ENCODE measurements around the gene AGFG2. TPM values are rescaled to one million over a fixed set of nuclear protein-coding genes. Genes with fewer than 3 reads are reported as not detected.
"Not testable (repeated sequence)": the region's sequence is repeated elsewhere in the genome, so short reads cannot be mapped to it uniquely, and the experiment has no call there.

AGFG2 gene
- total and polyA plus RNA-seq, 12 donors, result 14.0 to 175 (median 107) TPM

DNA sequence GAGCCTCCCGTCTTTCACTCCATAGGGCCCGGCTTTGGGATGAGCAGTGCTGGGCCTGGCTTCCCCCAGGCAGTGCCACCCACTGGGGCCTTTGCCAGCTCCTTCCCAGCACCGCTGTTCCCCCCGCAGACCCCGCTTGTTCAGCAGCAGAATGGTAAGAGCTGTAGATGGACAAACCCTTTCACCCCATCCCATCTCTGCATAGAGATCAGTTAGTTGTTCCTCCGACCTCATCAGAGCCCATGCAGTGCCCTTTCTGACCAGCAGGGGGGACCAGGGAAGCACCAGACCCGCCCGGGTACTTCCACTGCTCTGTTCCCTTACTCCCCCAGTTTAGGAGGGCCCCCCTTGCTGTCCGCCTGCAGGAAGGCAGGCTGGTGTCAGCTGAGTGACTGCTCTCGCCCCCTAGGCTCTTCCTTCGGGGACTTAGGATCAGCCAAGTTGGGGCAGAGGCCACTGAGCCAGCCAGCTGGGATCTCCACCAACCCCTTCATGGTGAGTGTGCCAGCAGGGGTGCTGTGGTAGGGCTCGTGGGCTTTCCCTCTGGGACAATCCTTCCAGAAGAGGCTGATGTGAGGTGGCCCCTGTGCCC lies 24.9 kb downstream of the AGFG2 start:
- peak; percentile 79 to 93 (median 86) for DNase-seq
- peak overlapping the region in 2 of 5 donors; percentile 41 to 60 for H3K27ac ChIP-seq
- no peak for TF ChIP-seq POLR2A (IDR thresholded peaks at IDR 0.05)
- TF ChIP-seq, protein P1, sequence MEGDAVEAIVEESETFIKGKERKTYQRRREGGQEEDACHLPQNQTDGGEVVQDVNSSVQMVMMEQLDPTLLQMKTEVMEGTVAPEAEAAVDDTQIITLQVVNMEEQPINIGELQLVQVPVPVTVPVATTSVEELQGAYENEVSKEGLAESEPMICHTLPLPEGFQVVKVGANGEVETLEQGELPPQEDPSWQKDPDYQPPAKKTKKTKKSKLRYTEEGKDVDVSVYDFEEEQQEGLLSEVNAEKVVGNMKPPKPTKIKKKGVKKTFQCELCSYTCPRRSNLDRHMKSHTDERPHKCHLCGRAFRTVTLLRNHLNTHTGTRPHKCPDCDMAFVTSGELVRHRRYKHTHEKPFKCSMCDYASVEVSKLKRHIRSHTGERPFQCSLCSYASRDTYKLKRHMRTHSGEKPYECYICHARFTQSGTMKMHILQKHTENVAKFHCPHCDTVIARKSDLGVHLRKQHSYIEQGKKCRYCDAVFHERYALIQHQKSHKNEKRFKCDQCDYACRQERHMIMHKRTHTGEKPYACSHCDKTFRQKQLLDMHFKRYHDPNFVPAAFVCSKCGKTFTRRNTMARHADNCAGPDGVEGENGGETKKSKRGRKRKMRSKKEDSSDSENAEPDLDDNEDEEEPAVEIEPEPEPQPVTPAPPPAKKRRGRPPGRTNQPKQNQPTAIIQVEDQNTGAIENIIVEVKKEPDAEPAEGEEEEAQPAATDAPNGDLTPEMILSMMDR (IDR thresholded peaks at IDR 0.05), result peak; percentile 90 to 94 (median 92)
- H3K4me3 ChIP-seq, result no peak overlapping the region
- H3K27me3 ChIP-seq, result no peaks in the 10 kb centered on the region
- H3K4me1 ChIP-seq (replicated peaks in 1 of 2), result peaks cover 24 to 37% of the 10 kb centered on the region in 2 donors
- no peaks in the 10 kb centered on the region for H3K9me3 ChIP-seq (replicated peaks in 1 of 3)
- intact Hi-C loops (cut with DNase I), result loop anchor here (5.0 kb wide), 2 partner anchors 87 to 97 kb away; partner anchors contain the start of gene TSC22D4 (in 1 of the 2)
- H3K36me3 ChIP-seq (replicated peaks in 1 of 2), result peaks cover 0 to 53% of the 10 kb centered on the region in 2 donors
- WGBS, 4 donors, result 30 to 34% (median 33%) methylated on average over 6 to 12 of the region's 12 CpGs

DNA sequence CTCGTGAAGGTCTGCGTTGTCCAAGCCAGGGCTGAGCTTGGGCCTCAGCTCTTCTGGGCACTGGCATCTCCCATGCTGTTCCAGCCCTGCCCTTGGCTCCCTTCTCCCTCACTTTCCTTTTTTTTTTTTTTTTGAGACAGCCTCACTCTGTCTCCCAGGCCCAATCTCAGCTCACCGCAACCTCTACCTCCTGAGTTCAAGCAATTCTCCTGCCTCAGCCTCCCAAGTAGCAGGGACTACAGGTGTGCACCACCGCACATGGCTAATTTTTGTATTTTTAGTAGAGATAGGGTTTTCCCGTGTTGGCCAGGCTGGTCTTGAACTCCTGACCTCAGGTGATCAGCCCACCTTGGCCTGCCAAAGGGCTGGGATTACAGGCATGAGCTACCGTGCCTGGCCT lies 25.4 kb downstream of the AGFG2 start:
- DNase-seq; H3K9me3 ChIP-seq (replicated peaks in 1 of 3); H3K4me3 ChIP-seq; H3K27me3 ChIP-seq: not testable (repeated sequence)
- peak overlapping the region in 2 of 5 donors; percentile 41 to 60 for H3K27ac ChIP-seq
- intact Hi-C loops (cut with DNase I), result loop anchor here (5.0 kb wide), 2 partner anchors 87 to 97 kb away; partner anchors contain the start of gene TSC22D4 (in 1 of the 2)
- peaks cover 0 to 50% of the 10 kb centered on the region in 2 donors for H3K36me3 ChIP-seq (replicated peaks in 1 of 2)
- WGBS, 4 donors, result 86 to 93% (median 89%) methylated on average over 6 of the region's 6 CpGs
- H3K4me1 ChIP-seq (replicated peaks in 1 of 2), result peaks cover 29 to 42% of the 10 kb centered on the region in 2 donors

DNA sequence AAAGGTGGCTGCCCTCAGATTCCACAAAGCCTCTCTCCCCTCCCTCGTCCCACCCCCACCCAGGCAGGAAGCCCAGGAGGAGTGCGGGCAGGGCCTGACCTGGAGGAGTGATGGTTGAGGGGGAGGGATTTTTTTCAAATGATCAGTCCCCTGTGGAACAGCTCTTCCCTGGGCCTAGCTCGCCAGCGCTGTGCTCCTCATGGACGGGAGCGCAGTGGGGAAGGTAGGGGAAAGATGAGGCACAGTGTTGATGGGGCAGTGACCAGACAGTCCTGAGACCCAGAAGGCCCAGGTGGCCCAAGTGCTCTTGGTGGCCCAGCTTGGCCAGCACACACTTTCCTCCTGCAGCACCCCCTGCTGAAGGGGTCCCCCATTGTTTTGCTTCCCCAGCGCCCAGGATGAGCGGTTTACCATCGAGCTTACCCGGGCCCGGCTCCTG lies 26.1 kb downstream of the AGFG2 start:
- WGBS, 4 donors, result 95 to 98% (median 96%) methylated on average over 8 to 11 of the region's 11 CpGs
- no peak overlapping the region for H3K4me3 ChIP-seq
- H3K36me3 ChIP-seq (replicated peaks in 1 of 2), result peaks cover 0 to 48% of the 10 kb centered on the region in 2 donors
- H3K27ac ChIP-seq, result no peak overlapping the region
- H3K4me1 ChIP-seq (replicated peaks in 1 of 2), result peaks cover 36 to 49% of the 10 kb centered on the region in 2 donors
- TF ChIP-seq, protein P1 (IDR thresholded peaks at IDR 0.05), result no peak
- no peak for TF ChIP-seq POLR2A (IDR thresholded peaks at IDR 0.05)
- DNase-seq, result no peak
- intact Hi-C loops (cut with DNase I), result no loop called here
- no peaks in the 10 kb centered on the region for H3K27me3 ChIP-seq
- H3K9me3 ChIP-seq (replicated peaks in 1 of 3), result no peaks in the 10 kb centered on the region

DNA sequence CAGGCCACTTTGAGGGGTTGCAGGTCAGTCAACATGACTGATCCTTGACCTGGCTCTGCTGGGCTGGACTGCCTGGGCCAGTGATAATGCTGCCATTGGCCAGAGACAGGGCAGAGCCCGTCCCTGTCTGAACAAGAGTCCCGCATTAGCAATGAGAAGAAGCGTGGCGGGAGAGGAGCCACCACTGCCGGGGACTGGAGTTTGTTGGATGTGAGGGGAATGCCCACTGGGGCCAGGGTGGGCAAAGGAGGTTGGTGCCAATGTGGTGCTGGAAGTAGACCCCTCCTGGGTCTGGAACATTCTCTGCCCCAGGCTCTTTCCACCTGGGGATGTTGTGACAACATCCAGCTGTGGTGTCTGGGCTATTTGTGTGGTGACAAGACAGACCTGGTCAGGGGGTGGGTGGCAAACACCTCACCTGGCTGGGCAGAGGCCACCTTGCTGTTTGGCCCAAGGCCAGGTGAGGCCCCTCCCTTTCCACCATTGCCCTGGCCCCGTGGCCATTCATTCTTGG lies 27.1 kb downstream of the AGFG2 start:
- 83 to 96% (median 85%) methylated on average over 6 of the region's 6 CpGs for WGBS, 4 donors
- H3K4me3 ChIP-seq, result no peak overlapping the region
- H3K27ac ChIP-seq, result peak overlapping the region in 4 of 5 donors; percentile 27 to 95 (median 74)
- H3K27me3 ChIP-seq, result no peaks in the 10 kb centered on the region
- intact Hi-C loops (cut with DNase I), result no loop called here
- no peaks in the 10 kb centered on the region for H3K9me3 ChIP-seq (replicated peaks in 1 of 3)
- no peak for TF ChIP-seq POLR2A (IDR thresholded peaks at IDR 0.05)
- TF ChIP-seq, protein P1 (IDR thresholded peaks at IDR 0.05), result no peak
- peak in 1 of 7 donors; percentile 39 for DNase-seq
- peaks cover 40 to 52% of the 10 kb centered on the region in 2 donors for H3K4me1 ChIP-seq (replicated peaks in 1 of 2)
- peaks cover 0 to 43% of the 10 kb centered on the region in 2 donors for H3K36me3 ChIP-seq (replicated peaks in 1 of 2)

All from adrenal gland (tissue), 12 donors.